GM19035 (cell line): ENCODE results near the gene PPP2R3B.

Experiments
- ATAC-seq: cut with Tn5 transposase; IDR thresholded peaks from one replicate; pipeline ENCODE4 v1.9.1; 2021; ENCODE audit not compliant: unreplicated experiment

PPP2R3B gene

GRCh38 chrX:372856-373640 is 13.7 kb downstream of the PPP2R3B start:
- ATAC-seq, result no peak

- ATAC-seq, result no peak
Measured at GRCh38 chrX:371907-372306, 14.8 kb downstream of the PPP2R3B start.

- ATAC-seq, result no peak
Measured at GRCh38 chrX:370963-371745, 15.6 kb downstream of the PPP2R3B start.

- ATAC-seq, result no peak
Measured at GRCh38 chrX:370244-370962, 16.3 kb downstream of the PPP2R3B start.

- ATAC-seq, result no peak
Measured at GRCh38 chrX:369563-370101, 17.1 kb downstream of the PPP2R3B start.

GRCh38 chrX:368811-369562 is 17.7 kb downstream of the PPP2R3B start:
- no peak for ATAC-seq

GRCh38 chrX:367866-368265 is 18.8 kb downstream of the PPP2R3B start:
- no peak for ATAC-seq

GRCh38 chrX:367349-367748 is 19.4 kb downstream of the PPP2R3B start:
- ATAC-seq, result no peak

- no peak for ATAC-seq
Measured at GRCh38 chrX:363621-364375, 22.9 kb downstream of the PPP2R3B start.

- no peak for ATAC-seq
Measured at GRCh38 chrX:362937-363620, 23.6 kb downstream of the PPP2R3B start.

- no peak for ATAC-seq
Measured at GRCh38 chrX:362351-362750, 24.4 kb downstream of the PPP2R3B start.

GRCh38 chrX:361231-362145 is 25.2 kb downstream of the PPP2R3B start:
- no peak for ATAC-seq

GRCh38 chrX:360496-361150 is 26.1 kb downstream of the PPP2R3B start:
- ATAC-seq, result no peak

GRCh38 chrX:358651-359143 is 28.0 kb downstream of the PPP2R3B start:
- ATAC-seq, result no peak

- no peak for ATAC-seq
Measured at GRCh38 chrX:357693-358471, 28.8 kb downstream of the PPP2R3B start.

- no peak for ATAC-seq
Measured at GRCh38 chrX:357035-357692, 29.5 kb downstream of the PPP2R3B start.
